ENCODE results near the gene C5orf46.

- no peak for TF ChIP-seq RB1 (IDR thresholded peaks at IDR 0.05; ENCODE audit: low read depth)
- no peak for TF ChIP-seq BRD9 (IDR thresholded peaks at IDR 0.05; ENCODE audit: low read depth, partially characterized antibody)
- no peak for TF ChIP-seq ZNF431 (CRISPR knock-in tag; IDR thresholded peaks at IDR 0.05)
- TF ChIP-seq TSC22D4 (tag; IDR thresholded peaks at IDR 0.05): no peak
- no peak for TF ChIP-seq ZNF592 (IDR thresholded peaks at IDR 0.05)
- no peak for TF ChIP-seq E2F4 (CRISPR knock-in tag; IDR thresholded peaks at IDR 0.05; ENCODE audit: low read depth)
- no peak for TF ChIP-seq NR3C1 (CRISPR knock-in tag; IDR thresholded peaks at IDR 0.05)
These were observed 52.9 kb downstream of the C5orf46 start for GRCh38 chr5:147853372-147853987.
